NCI-H345 (cell line): ENCODE measurements around the gene CAPN11.

Experiments
- DNase-seq: peaks from one replicate; lab custom pipeline; 2025; lab: John Stamatoyannopoulos, UW

CAPN11 gene

GRCh38 chr6:44156494-44157151, 2.0 kb upstream of the CAPN11 start:
- no peak for DNase-seq

- DNase-seq, result no peak
These were observed 1.5 kb upstream of the CAPN11 start for GRCh38 chr6:44157152-44157521.

- DNase-seq, result no peak
These were observed 3.3 kb downstream of the CAPN11 start for GRCh38 chr6:44161997-44162338.

GRCh38 chr6:44162876-44163625, 4.4 kb downstream of the CAPN11 start:
- DNase-seq, result no peak

GRCh38 chr6:44166116-44166515, 7.5 kb downstream of the CAPN11 start:
- no peak for DNase-seq

GRCh38 chr6:44166591-44167184, 8.1 kb downstream of the CAPN11 start:
- no peak for DNase-seq

- DNase-seq, result no peak
These were observed 8.9 kb downstream of the CAPN11 start for GRCh38 chr6:44167567-44167966.

- DNase-seq, result no peak
These were observed 10.5 kb downstream of the CAPN11 start for GRCh38 chr6:44169154-44169553.

- no peak for DNase-seq
These were observed 11.4 kb downstream of the CAPN11 start for GRCh38 chr6:44169886-44170570.

GRCh38 chr6:44171899-44172546, 13.4 kb downstream of the CAPN11 start:
- DNase-seq, result no peak

GRCh38 chr6:44172731-44173500, 14.3 kb downstream of the CAPN11 start:
- DNase-seq, result peak; percentile 77

GRCh38 chr6:44176130-44176761, 17.6 kb downstream of the CAPN11 start:
- no peak for DNase-seq

GRCh38 chr6:44176762-44177509, 18.3 kb downstream of the CAPN11 start:
- no peak for DNase-seq

- no peak for DNase-seq
These were observed 19.2 kb downstream of the CAPN11 start for GRCh38 chr6:44177691-44178423.

GRCh38 chr6:44178424-44179071, 19.9 kb downstream of the CAPN11 start:
- DNase-seq, result no peak

- DNase-seq, result no peak
These were observed 20.5 kb downstream of the CAPN11 start for GRCh38 chr6:44179072-44179536.

GRCh38 chr6:44179648-44180047, 21.0 kb downstream of the CAPN11 start:
- no peak for DNase-seq

GRCh38 chr6:44180406-44180805, 21.8 kb downstream of the CAPN11 start:
- no peak for DNase-seq

- no peak for DNase-seq
These were observed 22.3 kb downstream of the CAPN11 start for GRCh38 chr6:44180886-44181285.
